HK-2 (cell line): ENCODE results near the gene SEMA3D.
"Not testable (repeated sequence)": the region's sequence is repeated elsewhere in the genome, so short reads cannot be mapped to it uniquely, and the experiment has no call there.

Source experiments
- DNase-seq: peaks from one replicate; pipeline ENCODE4 v3.0.0-alpha.2; 2018; ENCODE audit not compliant: unreplicated experiment

The SEMA3D gene

GRCh38 chr7:84997626-84998025 lies 189.2 kb downstream of the SEMA3D start:
- DNase-seq = no peak

GRCh38 chr7:84992954-84993353 lies 193.9 kb downstream of the SEMA3D start:
- DNase-seq = not testable (repeated sequence)

GRCh38 chr7:84985073-84985784 lies 201.6 kb downstream of the SEMA3D start:
- no peak for DNase-seq

GRCh38 chr7:84982199-84982598 lies 204.7 kb downstream of the SEMA3D start:
- DNase-seq = no peak

GRCh38 chr7:84981055-84981976 lies 205.5 kb downstream of the SEMA3D start:
- no peak for DNase-seq

GRCh38 chr7:84975586-84976185 lies 211.2 kb downstream of the SEMA3D start:
- no peak for DNase-seq

- no peak for DNase-seq
Observed at GRCh38 chr7:84971360-84971759, 215.5 kb downstream of the SEMA3D start.

GRCh38 chr7:84970670-84971069 lies 216.2 kb downstream of the SEMA3D start:
- DNase-seq = no peak

- DNase-seq = no peak
Observed at GRCh38 chr7:84953234-84953633, 233.6 kb downstream of the SEMA3D start.

- DNase-seq = no peak
Observed at GRCh38 chr7:84950836-84951235, 236.0 kb downstream of the SEMA3D start.

GRCh38 chr7:84949501-84949900 lies 237.4 kb downstream of the SEMA3D start:
- DNase-seq = no peak

- DNase-seq = no peak
Observed at GRCh38 chr7:84949067-84949466, 237.8 kb downstream of the SEMA3D start.

- no peak for DNase-seq
Observed at GRCh38 chr7:84948634-84949033, 238.2 kb downstream of the SEMA3D start.

GRCh38 chr7:84946549-84946948 lies 240.3 kb downstream of the SEMA3D start:
- DNase-seq = no peak
